ENCODE data around the gene RGMA. TPM values are rescaled to one million over a fixed set of nuclear protein-coding genes. Genes with fewer than 3 reads are reported as not detected.

The RGMA gene
- total RNA-seq, 2 experiments from 2014 or later = 0.47 to 0.69 TPM

DNA sequence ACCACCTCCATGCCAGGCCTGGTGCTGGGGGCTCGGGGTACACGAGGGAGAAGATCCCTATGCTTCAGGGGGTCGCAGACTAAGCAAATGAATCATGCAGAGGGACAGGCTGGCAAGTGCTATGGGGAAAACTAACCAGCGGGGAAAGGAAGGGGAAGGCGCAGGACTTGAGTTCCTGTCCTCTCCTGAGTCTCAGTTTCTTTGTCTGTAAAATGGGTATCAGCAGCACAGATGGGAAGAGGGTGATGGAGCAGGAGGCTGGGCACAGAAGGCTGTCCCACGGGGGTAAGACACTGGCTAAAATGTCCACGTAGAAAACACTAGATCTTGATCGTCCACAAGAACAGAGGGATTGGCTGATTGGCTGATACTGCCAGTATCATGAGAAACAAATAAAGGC, 39.8 kb downstream of the RGMA start:
- CTCF ChIA-PET = interaction anchor here (1.4 kb wide), 1 partner anchor 14 kb away, joined by 3 read pairs; no protein-coding TSS in a partner anchor
- Mint-ChIP-seq H3K36me3 (ENCODE audit: low read depth) (no peaks in the 10 kb centered on the region), H3K4me1 (ENCODE audit: low read depth) (peaks cover 12% of the 10 kb centered on the region), H3K9me3 (peaks cover 7% of the 10 kb centered on the region), H3K27me3 (ENCODE audit: low read depth) (no peaks in the 10 kb centered on the region), H3K4me3 (no peak overlapping the region), H3K27ac (no peak overlapping the region)
- intact Hi-C loops (cut with micrococcal nuclease) = no loop called here
- DNase-seq = no peak

DNA sequence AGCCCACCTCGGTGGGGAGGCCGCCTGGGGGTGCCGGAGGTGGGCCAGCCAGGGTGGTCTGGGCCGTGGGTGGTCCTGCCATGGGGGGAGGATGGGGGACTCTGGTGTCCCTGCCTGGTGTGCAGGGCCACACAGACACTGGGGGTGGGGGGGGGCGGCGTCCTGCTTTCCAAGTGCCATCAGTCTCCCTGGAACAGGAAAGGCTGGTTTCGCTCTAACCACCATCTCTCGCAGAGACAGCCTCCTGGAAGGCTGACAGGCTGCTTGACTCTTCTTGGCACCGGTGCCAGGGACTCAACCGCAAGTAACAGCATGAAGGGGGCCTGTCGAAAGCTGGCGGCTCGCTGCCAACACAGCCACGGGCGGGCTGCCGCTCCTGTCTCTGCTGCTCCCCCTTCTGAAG, 40.3 kb downstream of the RGMA start:
- intact Hi-C loops (cut with micrococcal nuclease) = no loop called here
- Mint-ChIP-seq H3K9me3 (peaks cover 7% of the 10 kb centered on the region), H3K27ac (no peak overlapping the region), H3K27me3 (ENCODE audit: low read depth) (no peaks in the 10 kb centered on the region), H3K36me3 (ENCODE audit: low read depth) (no peaks in the 10 kb centered on the region), H3K4me3 (no peak overlapping the region), H3K4me1 (ENCODE audit: low read depth) (peaks cover 12% of the 10 kb centered on the region)
- DNase-seq = no peak
- CTCF ChIA-PET = no interaction called here

DNA sequence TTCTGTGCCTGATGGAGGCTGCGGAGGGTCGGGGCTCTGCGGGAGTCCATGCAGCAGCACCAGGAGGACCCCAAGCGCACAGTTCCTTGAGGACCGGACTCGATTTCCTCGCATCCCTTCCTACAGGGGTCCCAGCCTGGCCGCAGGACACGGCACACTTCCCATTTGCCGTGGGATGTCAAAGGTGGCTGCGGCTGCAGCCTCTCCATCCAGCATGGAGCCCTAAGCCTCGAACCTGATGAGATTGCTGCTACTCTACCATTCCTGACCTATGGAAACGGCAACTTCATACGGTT, 40.6 kb downstream of the RGMA start:
- DNase-seq = no peak
- Mint-ChIP-seq H3K4me1 (ENCODE audit: low read depth) (peaks cover 12% of the 10 kb centered on the region), H3K36me3 (ENCODE audit: low read depth) (no peaks in the 10 kb centered on the region), H3K9me3 (peaks cover 7% of the 10 kb centered on the region), H3K27me3 (ENCODE audit: low read depth) (no peaks in the 10 kb centered on the region), H3K27ac (no peak overlapping the region), H3K4me3 (no peak overlapping the region)
- intact Hi-C loops (cut with micrococcal nuclease) = no loop called here
- CTCF ChIA-PET = interaction anchor here (0.9 kb wide), 1 partner anchor 16 kb away, joined by 4 read pairs; no protein-coding TSS in a partner anchor

DNA sequence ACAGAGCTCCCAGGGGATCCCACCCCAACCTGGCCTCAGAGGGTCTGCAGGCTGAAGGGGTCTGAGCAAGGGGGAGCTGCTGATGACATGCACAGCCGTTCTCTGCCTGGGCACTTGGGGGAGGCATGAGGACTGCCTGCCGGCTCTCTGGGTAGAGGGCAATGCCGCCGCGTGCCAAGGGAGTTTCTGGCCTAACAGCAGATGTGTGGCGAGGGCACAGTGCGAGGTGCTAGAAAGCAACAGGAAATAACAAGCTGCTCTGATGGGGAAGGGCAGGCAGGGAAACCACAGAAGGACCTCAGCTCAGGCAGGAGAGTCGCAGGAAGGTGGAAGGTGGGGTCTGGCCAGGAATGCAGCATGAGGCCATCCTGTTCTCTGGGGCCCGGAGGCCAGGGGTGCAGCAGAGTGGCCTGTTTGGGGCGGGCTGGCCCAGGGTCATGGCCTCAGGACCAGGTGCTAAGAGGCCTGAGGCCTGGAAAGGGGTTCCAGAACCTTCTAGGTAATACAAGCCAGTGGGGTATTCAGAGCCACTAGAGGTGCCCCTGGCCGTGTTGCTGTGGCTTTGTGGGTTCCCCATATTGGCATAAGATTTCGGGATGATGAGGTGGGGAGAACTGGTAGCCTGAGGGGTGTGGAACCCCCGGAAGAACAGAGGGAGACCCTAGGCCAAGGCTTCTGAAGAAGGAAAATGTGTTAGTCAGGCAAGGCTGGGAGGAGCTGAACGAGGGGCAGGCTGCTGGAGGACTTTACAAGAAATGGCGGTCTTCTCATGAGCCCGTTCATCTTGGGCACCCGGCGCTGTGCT, 41.2 kb downstream of the RGMA start:
- H3K27me3 Mint-ChIP-seq (ENCODE audit: low read depth) = no peaks in the 10 kb centered on the region
- intact Hi-C loops (cut with micrococcal nuclease) = no loop called here
- H3K27ac Mint-ChIP-seq = no peak overlapping the region
- DNase-seq = peak; percentile 43
- H3K4me3 Mint-ChIP-seq = no peak overlapping the region
- peaks cover 12% of the 10 kb centered on the region for H3K4me1 Mint-ChIP-seq (ENCODE audit: low read depth)
- H3K9me3 Mint-ChIP-seq = peaks cover 7% of the 10 kb centered on the region
- CTCF ChIA-PET = interaction anchor here (0.9 to 1.4 kb wide), 2 partner anchors 16 to 19 kb away, joined by 4 to 9 read pairs; no protein-coding TSS in a partner anchor
- no peaks in the 10 kb centered on the region for H3K36me3 Mint-ChIP-seq (ENCODE audit: low read depth)

DNA sequence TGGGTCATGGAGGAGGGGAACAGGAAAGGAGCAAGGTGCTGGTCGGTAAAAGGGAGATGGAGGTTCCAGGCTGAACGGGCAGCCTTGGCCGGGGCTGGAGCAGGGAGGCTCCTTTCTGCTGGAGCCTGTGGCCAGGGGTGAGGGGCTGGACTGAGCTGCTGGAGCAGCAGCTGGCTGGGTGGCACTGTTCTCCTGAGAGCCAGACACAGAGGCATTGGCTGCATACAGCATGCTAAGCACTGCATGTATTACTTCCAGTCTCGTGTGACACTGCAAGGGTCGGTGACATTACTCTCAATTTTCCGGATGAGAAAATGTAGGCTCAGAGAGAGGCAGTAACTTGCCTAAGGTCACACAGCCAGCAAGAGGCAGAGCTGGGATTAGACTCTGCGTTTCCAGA, 42.3 kb downstream of the RGMA start:
- H3K27ac Mint-ChIP-seq = no peak overlapping the region
- H3K27me3 Mint-ChIP-seq (ENCODE audit: low read depth) = no peaks in the 10 kb centered on the region
- peaks cover 12% of the 10 kb centered on the region for H3K4me1 Mint-ChIP-seq (ENCODE audit: low read depth)
- H3K9me3 Mint-ChIP-seq = peaks cover 7% of the 10 kb centered on the region
- no peak overlapping the region for H3K4me3 Mint-ChIP-seq
- CTCF ChIA-PET = interaction anchor here (1.4 kb wide), 1 partner anchor 17 kb away, joined by 9 read pairs; no protein-coding TSS in a partner anchor
- intact Hi-C loops (cut with micrococcal nuclease) = no loop called here
- no peaks in the 10 kb centered on the region for H3K36me3 Mint-ChIP-seq (ENCODE audit: low read depth)
- DNase-seq = no peak

DNA sequence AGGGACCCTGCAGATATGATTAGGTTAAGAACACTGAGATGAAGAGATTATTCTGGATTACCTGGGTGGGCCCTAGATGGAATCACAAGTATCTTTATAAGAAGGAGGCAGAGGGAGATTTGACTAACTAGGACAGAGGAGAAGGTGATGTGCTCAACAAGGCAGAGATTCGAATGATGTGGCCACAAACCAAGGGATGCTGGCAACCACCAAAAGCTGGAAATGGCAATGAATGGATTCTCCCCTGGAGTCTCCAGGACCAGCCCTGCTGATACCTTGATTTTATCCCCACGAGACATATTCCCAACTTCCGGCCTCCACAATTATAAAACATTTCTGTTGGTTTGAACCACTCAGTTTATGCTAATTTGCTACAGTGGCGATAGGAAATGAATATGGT, 42.9 kb downstream of the RGMA start:
- H3K36me3 Mint-ChIP-seq (ENCODE audit: low read depth) = no peaks in the 10 kb centered on the region
- intact Hi-C loops (cut with micrococcal nuclease) = no loop called here
- H3K4me3 Mint-ChIP-seq = no peak overlapping the region
- H3K9me3 Mint-ChIP-seq = peaks cover 7% of the 10 kb centered on the region
- no peak overlapping the region for H3K27ac Mint-ChIP-seq
- CTCF ChIA-PET = interaction anchor here (1.2 kb wide), 1 partner anchor 10 kb away, joined by 4 read pairs; no protein-coding TSS in a partner anchor
- H3K4me1 Mint-ChIP-seq (ENCODE audit: low read depth) = peaks cover 12% of the 10 kb centered on the region
- no peak for DNase-seq
- H3K27me3 Mint-ChIP-seq (ENCODE audit: low read depth) = no peaks in the 10 kb centered on the region

DNA sequence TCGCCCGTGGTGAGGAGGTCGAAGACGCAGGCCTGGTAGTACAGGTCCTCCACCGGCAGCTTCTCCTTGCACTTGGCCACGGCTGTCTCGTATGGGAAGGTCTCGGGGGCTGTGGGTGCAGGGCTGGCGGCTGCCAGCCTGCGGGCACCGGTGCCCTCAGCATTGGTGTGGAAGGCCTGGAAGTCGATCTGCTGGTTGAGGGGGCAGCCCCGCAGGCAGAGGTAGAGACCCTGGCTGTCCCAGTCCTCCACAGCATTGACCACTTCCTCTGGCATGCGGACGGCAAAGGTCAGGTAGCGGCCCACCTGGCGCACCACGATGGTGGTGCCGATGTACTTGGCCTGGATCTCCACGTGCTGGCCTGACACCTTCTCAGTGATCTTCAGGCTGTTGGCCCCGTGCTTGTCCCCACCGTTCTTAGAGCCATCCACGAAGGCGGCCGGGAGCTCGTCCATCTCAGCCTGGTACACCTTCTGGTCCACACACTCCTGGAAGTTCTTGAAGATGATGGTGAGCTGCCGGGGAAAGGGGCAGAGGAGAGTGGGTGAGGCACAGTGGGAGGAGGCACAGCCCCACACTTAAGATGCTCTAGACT, 43.7 kb downstream of the RGMA start:
- Mint-ChIP-seq H3K27me3 (ENCODE audit: low read depth) (no peaks in the 10 kb centered on the region), H3K36me3 (ENCODE audit: low read depth) (no peaks in the 10 kb centered on the region), H3K27ac (no peak overlapping the region), H3K4me3 (no peak overlapping the region), H3K4me1 (ENCODE audit: low read depth) (peaks cover 12% of the 10 kb centered on the region), H3K9me3 (peaks cover 7% of the 10 kb centered on the region)
- DNase-seq = no peak
- intact Hi-C loops (cut with micrococcal nuclease) = no loop called here
- CTCF ChIA-PET = interaction anchor here (1.2 to 2.2 kb wide), 2 partner anchors 9 to 14 kb away, joined by 4 to 8 read pairs; no protein-coding TSS in a partner anchor

DNA sequence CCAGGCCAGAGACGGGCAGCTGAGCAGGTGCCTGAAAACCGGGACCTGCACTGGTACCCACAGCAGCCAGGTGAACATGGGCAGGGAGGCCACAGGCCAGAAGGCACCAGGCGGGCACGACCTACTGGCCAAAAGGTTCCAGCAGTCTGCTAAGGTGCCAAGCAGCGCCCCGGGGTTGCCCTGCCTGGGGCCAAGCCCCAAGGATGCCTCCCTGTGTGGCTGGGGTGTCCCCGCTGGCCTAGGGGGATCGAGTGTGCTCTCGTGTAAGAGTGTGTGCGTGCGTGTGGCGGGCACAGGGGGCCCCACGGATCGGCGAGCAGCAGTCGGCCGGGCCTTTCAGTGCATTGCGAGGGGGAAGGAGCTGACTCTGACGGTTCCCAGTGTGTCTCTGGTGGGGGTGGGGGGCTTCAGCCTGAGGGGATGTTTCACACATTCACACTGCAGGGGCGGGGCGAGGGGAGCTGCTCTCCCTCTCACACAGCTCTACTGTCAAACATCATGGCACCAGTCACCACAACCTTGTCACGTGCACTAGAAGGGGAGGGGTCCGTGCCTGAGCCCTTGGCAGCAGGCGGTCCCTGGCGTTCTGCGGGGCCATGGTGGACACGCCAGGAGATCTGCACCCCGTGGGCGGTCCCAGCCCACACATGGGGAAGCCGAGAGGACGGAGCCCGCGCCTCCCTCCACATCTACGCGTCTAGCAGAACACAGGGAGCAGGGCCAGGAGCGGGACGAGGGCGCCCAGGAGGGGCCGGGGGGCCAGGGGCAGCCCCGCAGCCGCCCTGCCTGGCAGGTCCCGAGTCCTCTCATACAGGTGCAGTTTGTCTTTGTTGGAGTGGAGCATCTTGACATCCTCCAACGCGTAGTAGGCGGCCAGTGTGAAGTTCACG, 44.5 kb downstream of the RGMA start:
- CTCF ChIA-PET = interaction anchor here (1.2 to 2.2 kb wide), 2 partner anchors 9 to 13 kb away, joined by 4 to 8 read pairs; no protein-coding TSS in a partner anchor
- Mint-ChIP-seq H3K9me3 (peaks cover 7% of the 10 kb centered on the region), H3K4me1 (ENCODE audit: low read depth) (peaks cover 12% of the 10 kb centered on the region), H3K4me3 (no peak overlapping the region), H3K36me3 (ENCODE audit: low read depth) (no peaks in the 10 kb centered on the region), H3K27me3 (ENCODE audit: low read depth) (no peaks in the 10 kb centered on the region), H3K27ac (no peak overlapping the region)
- intact Hi-C loops (cut with micrococcal nuclease) = no loop called here
- no peak for DNase-seq

DNA sequence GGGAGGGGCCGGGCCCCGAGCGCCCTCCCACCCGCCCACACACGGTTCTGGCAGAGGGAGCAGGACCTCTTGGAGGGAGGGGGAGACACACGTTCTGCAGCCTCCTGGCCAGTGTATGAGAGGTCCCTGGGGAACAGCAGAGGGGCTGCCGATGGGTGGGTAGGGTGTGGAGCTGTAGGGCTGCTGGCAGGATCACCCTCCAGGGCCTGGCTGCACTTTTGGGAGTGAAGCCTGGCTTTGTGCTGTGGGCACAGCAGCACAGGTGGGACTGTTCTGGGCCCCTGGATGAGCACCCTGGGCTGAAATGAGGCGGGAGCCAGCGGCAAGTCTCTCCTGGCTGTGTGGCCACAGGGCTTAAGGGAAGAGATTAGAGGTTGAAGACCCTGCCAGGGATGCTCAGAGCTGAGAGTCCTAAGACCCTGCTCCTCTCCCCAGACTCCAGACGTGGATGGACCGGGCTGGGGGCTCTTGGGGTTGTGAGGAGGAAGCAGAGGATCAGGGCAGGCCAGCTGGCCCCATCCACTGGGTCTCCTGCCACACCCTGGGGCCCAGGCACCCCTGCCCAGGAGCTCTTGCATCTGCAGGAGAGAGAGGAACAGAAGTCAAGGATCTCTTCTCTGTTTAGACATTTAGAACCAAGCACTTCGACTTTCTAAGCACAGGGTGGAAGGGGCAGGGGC, 45.2 kb downstream of the RGMA start:
- H3K36me3 Mint-ChIP-seq (ENCODE audit: low read depth) = no peaks in the 10 kb centered on the region
- intact Hi-C loops (cut with micrococcal nuclease) = no loop called here

DNA sequence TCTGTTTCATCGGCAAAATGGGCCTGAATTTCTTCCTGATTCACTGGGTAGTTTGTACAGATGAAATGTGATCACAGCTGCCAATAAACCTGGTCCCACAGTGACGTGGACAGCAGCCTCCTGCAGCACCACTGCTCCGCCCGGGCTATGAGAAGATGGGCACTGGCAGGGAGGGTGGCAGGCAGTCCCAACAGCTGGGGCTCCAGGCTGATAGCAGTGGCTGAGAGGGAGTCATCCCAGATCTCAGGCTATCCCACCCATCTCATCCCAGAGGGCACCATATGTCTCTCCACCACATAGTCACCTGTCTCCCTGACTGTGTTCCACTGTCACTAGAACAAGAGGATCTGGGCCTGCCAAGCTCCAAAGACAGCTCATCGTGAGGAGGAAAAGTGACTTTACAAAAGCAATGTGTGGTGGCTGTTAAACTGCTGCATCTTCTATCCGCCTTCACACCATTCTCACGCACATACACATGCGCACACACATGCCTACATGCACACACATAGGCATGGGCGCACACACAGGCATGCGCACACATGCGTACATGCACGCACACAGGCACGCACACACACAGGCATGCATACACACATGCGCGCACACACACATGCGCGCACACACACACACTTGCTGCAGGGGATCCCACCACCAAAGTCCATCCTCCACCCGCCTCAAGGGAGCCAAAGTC, 46.2 kb downstream of the RGMA start:
- DNase-seq = no peak
- peaks cover 4% of the 10 kb centered on the region for H3K4me1 Mint-ChIP-seq (ENCODE audit: low read depth)
- CTCF ChIA-PET = no interaction called here
- intact Hi-C loops (cut with micrococcal nuclease) = no loop called here
- no peaks in the 10 kb centered on the region for H3K36me3 Mint-ChIP-seq (ENCODE audit: low read depth)
- H3K9me3 Mint-ChIP-seq = peaks cover 7% of the 10 kb centered on the region
- H3K4me3 Mint-ChIP-seq = no peak overlapping the region
- no peak overlapping the region for H3K27ac Mint-ChIP-seq
- no peaks in the 10 kb centered on the region for H3K27me3 Mint-ChIP-seq (ENCODE audit: low read depth)

More for the DNA sequence above, 45.2 kb downstream of the RGMA start:
- Mint-ChIP-seq H3K4me3 (no peak overlapping the region), H3K27me3 (ENCODE audit: low read depth) (no peaks in the 10 kb centered on the region), H3K4me1 (ENCODE audit: low read depth) (peaks cover 8% of the 10 kb centered on the region), H3K27ac (no peak overlapping the region), H3K9me3 (peaks cover 7% of the 10 kb centered on the region)
- DNase-seq = no peak
- CTCF ChIA-PET = interaction anchor here (2.2 kb wide), 1 partner anchor 13 kb away, joined by 8 read pairs; no protein-coding TSS in a partner anchor

DNA sequence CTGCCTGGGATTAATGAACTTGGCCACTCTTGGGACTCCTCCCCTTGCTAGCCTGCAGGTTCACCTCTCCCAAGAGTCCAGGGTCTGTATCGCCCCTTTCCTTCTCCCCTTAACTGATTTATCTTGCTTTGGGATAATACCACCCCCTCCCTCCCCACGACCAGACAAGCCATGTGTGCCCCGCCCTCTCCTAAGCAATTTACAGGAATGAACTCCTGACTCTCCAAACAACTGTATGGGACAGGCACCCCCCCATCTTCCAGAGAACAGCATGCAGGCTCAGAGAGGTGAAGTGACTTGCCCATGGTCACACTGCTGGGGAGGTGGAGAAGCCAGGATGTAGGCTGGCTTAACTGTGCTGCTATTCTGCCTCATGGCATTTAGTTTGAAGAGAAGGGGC, 46.8 kb downstream of the RGMA start:
- intact Hi-C loops (cut with micrococcal nuclease) = no loop called here
- H3K27ac Mint-ChIP-seq = no peak overlapping the region
- DNase-seq = no peak
- H3K36me3 Mint-ChIP-seq (ENCODE audit: low read depth) = no peaks in the 10 kb centered on the region
- CTCF ChIA-PET = no interaction called here
- H3K4me1 Mint-ChIP-seq (ENCODE audit: low read depth) = no peaks in the 10 kb centered on the region
- H3K9me3 Mint-ChIP-seq = peaks cover 7% of the 10 kb centered on the region
- H3K4me3 Mint-ChIP-seq = no peak overlapping the region
- H3K27me3 Mint-ChIP-seq (ENCODE audit: low read depth) = no peaks in the 10 kb centered on the region

Data from activated naive CD4-positive, alpha-beta T cell treated with anti-CD3 and anti-CD28 coated beads for 36 hours (primary cell).